ENCODE data around the gene SSNA1.
A peak's percentile ranks its signal among the peaks of the same experiment; 100 is the strongest.

The SSNA1 gene

GRCh38 chr9:137220317-137221094, 32.0 kb downstream of the SSNA1 start:
- no peak for TF ChIP-seq CTCF (IDR thresholded peaks at IDR 0.05; ENCODE audit: insufficient read depth, low read length, missing control alignments)
- POLR2A ChIA-PET = interaction anchor here (1.4 to 3.1 kb wide), 2 partner anchors 20 kb away, joined by 4 to 19 read pairs; partner anchors contain the start of genes TPRN and TUBB4B
- CTCF ChIA-PET = interaction anchor here (0.7 to 3.8 kb wide), 4 partner anchors 16 to 191 kb away, joined by 3 to 14 read pairs (median 3); partner anchors contain the start of gene NPDC1
- no peak overlapping the region for H3K4me3 ChIP-seq (ENCODE audit: low read depth, low read length)
- no peak for DNase-seq (ENCODE audit: low read depth, low spot score)

- ChIA-PET CTCF (interaction anchor here (0.7 to 3.8 kb wide), 4 partner anchors 15 to 192 kb away, joined by 3 to 14 read pairs (median 3); partner anchors contain the start of gene NPDC1), POLR2A (interaction anchor here (1.4 to 3.1 kb wide), 2 partner anchors 19 to 20 kb away, joined by 4 to 19 read pairs; partner anchors contain the start of genes TPRN and TUBB4B)
- no peak overlapping the region for H3K4me3 ChIP-seq (ENCODE audit: low read depth, low read length)
- DNase-seq (ENCODE audit: low read depth, low spot score) = no peak
- no peak for TF ChIP-seq CTCF (IDR thresholded peaks at IDR 0.05; ENCODE audit: insufficient read depth, low read length, missing control alignments)
Measured at GRCh38 chr9:137221095-137221505, 32.6 kb downstream of the SSNA1 start.

GRCh38 chr9:137221506-137222111, 33.1 kb downstream of the SSNA1 start:
- peak overlapping the region; percentile 40 for H3K4me3 ChIP-seq (ENCODE audit: low read depth, low read length)
- DNase-seq (ENCODE audit: low read depth, low spot score) = no peak
- ChIA-PET CTCF (interaction anchor here (1.0 to 3.8 kb wide), 5 partner anchors 15 to 175 kb away, joined by 3 to 14 read pairs (median 3); partner anchors contain the start of gene NPDC1), POLR2A (interaction anchor here (3.1 kb wide), 1 partner anchor 19 kb away, joined by 19 read pairs; the partner anchor contains the start of gene TUBB4B)
- TF ChIP-seq CTCF (IDR thresholded peaks at IDR 0.05; ENCODE audit: insufficient read depth, low read length, missing control alignments) = no peak

GRCh38 chr9:137222190-137223077, 34.0 kb downstream of the SSNA1 start, which contains the start of gene RNF208:
TSS of gene RNF208 (minus strand) at chr9:137222240. CDS start at chr9:137221212, 1,028 bp downstream.
- ChIA-PET CTCF (interaction anchor here (0.7 to 6.6 kb wide), 10 partner anchors 15 to 175 kb away, joined by 3 to 139 read pairs (median 4); partner anchors contain the start of genes ANAPC2, NPDC1, SAPCD2 and SSNA1), POLR2A (interaction anchor here (0.6 to 3.1 kb wide), 10 partner anchors 9 to 107 kb away, joined by 3 to 19 read pairs (median 5); partner anchors contain the start of genes DPP7, NDOR1, TMEM203 and TUBB4B)
- DNase-seq (ENCODE audit: low read depth, low spot score) = no peak
- peak; percentile 4 for TF ChIP-seq CTCF (IDR thresholded peaks at IDR 0.05; ENCODE audit: insufficient read depth, low read length, missing control alignments)
- peak within 1 kb of the TSS; percentile 55 for H3K4me3 ChIP-seq (ENCODE audit: low read depth, low read length)

- ChIA-PET CTCF (interaction anchor here (1.0 to 6.6 kb wide), 9 partner anchors 13 to 176 kb away, joined by 3 to 139 read pairs (median 4); partner anchors contain the start of genes ANAPC2, NPDC1, SAPCD2 and SSNA1), POLR2A (interaction anchor here (0.6 to 3.1 kb wide), 13 partner anchors 8 to 108 kb away, joined by 3 to 19 read pairs (median 3); partner anchors contain the start of genes DPP7, NDOR1, TMEM203 and TUBB4B)
- TF ChIP-seq CTCF (IDR thresholded peaks at IDR 0.05; ENCODE audit: insufficient read depth, low read length, missing control alignments) = no peak
Measured at GRCh38 chr9:137223078-137223970, 34.8 kb downstream of the SSNA1 start.

More at GRCh38 chr9:137223078-137223970, 34.8 kb downstream of the SSNA1 start:
- peak; percentile 80 for DNase-seq (ENCODE audit: low read depth, low spot score)
- peak overlapping the region; percentile 87 for H3K4me3 ChIP-seq (ENCODE audit: low read depth, low read length)

Data from AG04449 (cell line).